CD4-positive, CD25-positive, alpha-beta regulatory T cell (primary cell): ENCODE measurements around the gene DRD3. TPM values are rescaled to one million over a fixed set of nuclear protein-coding genes. Genes with fewer than 3 reads are reported as not detected.

ENCODE experiments used
- ATAC-seq, 2 donors: fragments of 150-1000 bp; cut with Tn5 transposase; one replicate each; pipeline ENCODE4 v1.10.0; 2021; ENCODE audit warnings: low read depth in 2 of 2, moderate number of reproducible peaks in 2 of 2, moderate library complexity in 1 of 2
- DNase-seq, 3 donors: peaks; one replicate each; pipeline versions ENCODE4 v3.0.0 to v3.0.0-alpha.2; 2012 to 2022; ENCODE audit warnings: mixed read lengths in 1 of 3
- H3K27ac ChIP-seq: one replicate; pipeline ENCODE4 v1.7.0; 2013; ENCODE audit warnings: mild to moderate bottlenecking, low read length; ENCODE audit not compliant: insufficient read depth, poor library complexity, severe bottlenecking
- H3K27me3 ChIP-seq: one replicate; pipeline ENCODE4 v1.7.0; 2013; ENCODE audit warnings: low read length; ENCODE audit not compliant: control insufficient read depth, insufficient read depth
- H3K36me3 ChIP-seq: one replicate; pipeline ENCODE4 v1.7.0; 2013; ENCODE audit warnings: mild to moderate bottlenecking, low read length, moderate library complexity; ENCODE audit not compliant: control insufficient read depth, insufficient read depth
- H3K4me1 ChIP-seq: 2 replicates; pipeline ENCODE4 v1.7.0; 2013; ENCODE audit warnings: mild to moderate bottlenecking, low read length; ENCODE audit not compliant: insufficient read depth, control insufficient read depth, poor library complexity, severe bottlenecking
- H3K4me3 ChIP-seq: one replicate; pipeline ENCODE4 v1.7.0; 2013; ENCODE audit warnings: low read depth, mild to moderate bottlenecking, low read length, moderate library complexity
- H3K9me3 ChIP-seq, 2 experiments: 1 replicate in 1 of 2; 2 replicates in 1 of 2; pipeline ENCODE4 v1.7.0; 2013; ENCODE audit warnings: low read length in 2 of 2, mild to moderate bottlenecking in 1 of 2, moderate library complexity in 1 of 2; ENCODE audit not compliant: control insufficient read depth in 2 of 2
- H3K27ac Mint-ChIP-seq, 3 donors: one replicate each; pipeline ENCODE4 v1.8.0; 2020 to 2022; ENCODE audit warnings: mild to moderate bottlenecking in 3 of 3, mixed read lengths in 3 of 3, moderate library complexity in 2 of 3
- H3K27me3 Mint-ChIP-seq: one replicate; pipeline ENCODE4 v1.8.0; 2022; ENCODE audit warnings: mild to moderate bottlenecking, mixed read lengths
- H3K36me3 Mint-ChIP-seq: one replicate; pipeline ENCODE4 v1.8.0; 2020; ENCODE audit warnings: mixed read lengths
- H3K4me1 Mint-ChIP-seq, 4 donors: one replicate each; pipeline ENCODE4 v1.8.0; 2020 to 2022; ENCODE audit warnings: mixed read lengths in 4 of 4, mild to moderate bottlenecking in 1 of 4
- H3K4me3 Mint-ChIP-seq, 4 donors: one replicate each; pipeline ENCODE4 v1.8.0; 2020 to 2022; ENCODE audit warnings: mild to moderate bottlenecking in 4 of 4, mixed read lengths in 4 of 4, moderate library complexity in 3 of 4
- H3K9me3 Mint-ChIP-seq, 7 donors: one replicate each; pipeline ENCODE4 v1.8.0; 2020 to 2022; ENCODE audit warnings: mixed read lengths in 7 of 7, mild to moderate bottlenecking in 3 of 7, moderate library complexity in 2 of 7
- polyA plus RNA-seq, 4 donors: library from polyadenylated mRNA; unstranded; fragments of 300-500 nt; fragmentation: Illumina TruSeq; gene quantifications; one replicate each; pipeline ENCODE4 v1.2.3, GENCODE V29; 2021
- total RNA-seq: library from RNA; stranded (reverse); gene quantifications from one replicate; pipeline ENCODE4 v1.2.3, GENCODE V29; 2022

DRD3 gene
- total and polyA plus RNA-seq, 5 donors from 2014 or later = 0.15 to 0.49 (median 0.30) TPM; not detected in 1

DNA sequence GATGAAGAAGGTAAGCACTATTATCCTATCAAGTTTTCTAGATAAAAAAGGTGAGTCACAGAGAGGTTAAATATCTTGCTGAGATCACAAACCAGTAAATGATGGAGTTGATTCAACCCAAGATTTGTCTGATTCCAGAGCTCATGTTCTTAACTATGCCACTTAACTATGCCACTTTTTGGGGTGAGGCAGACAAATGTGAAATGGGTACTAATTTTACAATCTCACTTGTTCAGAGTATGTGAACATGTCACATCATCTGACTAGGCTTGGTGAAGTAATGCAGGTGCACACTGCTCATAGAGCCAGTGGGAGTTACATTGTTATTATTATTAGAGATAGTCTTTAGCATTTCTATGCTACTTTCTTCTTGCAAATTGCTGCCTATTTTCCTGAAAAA, 2.0 kb downstream of the DRD3 start:
- ATAC-seq = no peak
- Histone ChIP-seq H3K4me1 (no peaks in the 10 kb centered on the region), H3K27me3 (no peaks in the 10 kb centered on the region), H3K9me3 (no peaks in the 10 kb centered on the region), H3K4me3 (no peak overlapping the region), H3K36me3 (no peaks in the 10 kb centered on the region), H3K27ac (no peak overlapping the region)
- Mint-ChIP-seq H3K27me3 (peaks cover 5% of the 10 kb centered on the region), H3K27ac (no peak overlapping the region), H3K36me3 (no peaks in the 10 kb centered on the region), H3K4me3 (no peak overlapping the region), H3K9me3 (peaks cover 0 to 3% (median 0%) of the 10 kb centered on the region in 7 donors), H3K4me1 (peaks cover 0 to 19% (median 11%) of the 10 kb centered on the region in 4 donors)
- no peak for DNase-seq

DNA sequence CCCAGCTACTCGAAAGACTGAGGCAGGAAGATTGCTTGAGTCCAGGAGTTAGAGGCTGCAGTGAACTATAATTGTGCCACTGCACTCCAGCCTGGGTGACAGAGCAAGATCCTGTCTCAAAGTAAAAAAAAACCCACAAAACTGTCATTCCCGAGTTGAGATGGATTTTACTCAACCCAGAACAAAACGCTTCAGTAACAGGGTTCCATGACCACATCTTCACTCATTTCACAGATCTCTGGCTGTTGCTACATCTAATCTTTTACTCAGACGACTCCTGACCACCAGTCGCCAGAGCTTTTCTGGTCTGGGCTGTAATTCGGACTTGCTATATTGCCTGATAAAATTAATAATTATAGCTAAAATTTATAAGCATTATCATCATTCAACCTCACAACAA, 2.4 kb downstream of the DRD3 start:
- Histone ChIP-seq H3K4me3 (no peak overlapping the region), H3K36me3 (no peaks in the 10 kb centered on the region), H3K27ac (no peak overlapping the region), H3K4me1 (no peaks in the 10 kb centered on the region), H3K27me3 (no peaks in the 10 kb centered on the region), H3K9me3 (no peaks in the 10 kb centered on the region)
- ATAC-seq (no peak), DNase-seq (no peak)
- H3K4me1 Mint-ChIP-seq = peaks cover 0 to 19% (median 11%) of the 10 kb centered on the region in 4 donors
- no peak overlapping the region for H3K4me3 Mint-ChIP-seq
- peaks cover 0 to 3% (median 0%) of the 10 kb centered on the region in 7 donors for H3K9me3 Mint-ChIP-seq
- no peak overlapping the region for H3K27ac Mint-ChIP-seq
- H3K36me3 Mint-ChIP-seq = no peaks in the 10 kb centered on the region
- H3K27me3 Mint-ChIP-seq = peaks cover 5% of the 10 kb centered on the region

DNA sequence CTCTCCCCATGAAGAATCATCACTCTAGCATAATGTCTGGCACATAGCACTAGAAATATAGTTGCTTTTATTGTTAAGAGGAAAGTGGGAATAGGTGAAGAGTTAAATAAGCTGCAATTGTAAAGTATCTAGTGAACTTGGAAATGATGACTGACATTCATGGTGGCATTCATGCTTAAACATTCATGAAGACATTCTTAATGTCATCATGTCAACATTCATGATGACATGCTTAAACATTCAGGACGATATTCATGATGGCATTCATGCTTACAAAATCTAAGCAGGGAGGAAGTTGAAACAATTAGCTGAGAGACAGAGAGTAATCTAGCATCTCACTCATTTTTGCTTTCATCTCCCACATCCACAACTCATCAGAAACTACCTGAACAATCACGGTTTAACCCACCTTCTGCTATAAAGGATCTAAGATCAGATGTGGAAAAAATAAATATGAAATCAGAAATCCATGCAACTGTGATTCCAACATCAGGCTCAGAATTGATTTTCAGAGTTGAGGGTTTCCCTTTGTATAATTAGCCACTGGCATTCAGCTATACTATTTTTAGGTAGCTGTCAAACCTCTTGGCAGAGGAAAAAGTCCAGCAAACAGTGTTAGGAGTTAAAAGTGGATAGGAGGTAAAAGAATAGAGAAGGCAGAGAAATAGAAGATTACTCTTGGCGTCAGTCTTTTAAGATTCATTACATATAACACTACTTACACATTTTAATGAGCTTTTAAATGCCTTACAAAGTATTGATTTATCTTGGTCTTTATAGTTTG, 3.5 kb downstream of the DRD3 start:
- Histone ChIP-seq H3K4me1 (no peaks in the 10 kb centered on the region), H3K4me3 (no peak overlapping the region), H3K27ac (no peak overlapping the region), H3K36me3 (no peaks in the 10 kb centered on the region), H3K9me3 (no peaks in the 10 kb centered on the region), H3K27me3 (no peaks in the 10 kb centered on the region)
- no peak for DNase-seq
- H3K27ac Mint-ChIP-seq = peak overlapping the region in 1 of 3 donors; percentile 30
- H3K9me3 Mint-ChIP-seq = peaks cover 0 to 1% (median 0%) of the 10 kb centered on the region in 7 donors
- no peak overlapping the region for H3K4me3 Mint-ChIP-seq
- H3K36me3 Mint-ChIP-seq = no peaks in the 10 kb centered on the region
- H3K4me1 Mint-ChIP-seq = peaks cover 0 to 19% (median 11%) of the 10 kb centered on the region in 4 donors
- no peak for ATAC-seq
- peaks cover 6% of the 10 kb centered on the region for H3K27me3 Mint-ChIP-seq

- Mint-ChIP-seq H3K27ac (no peak overlapping the region), H3K4me1 (peaks cover 0 to 12% (median 5%) of the 10 kb centered on the region in 4 donors), H3K36me3 (no peaks in the 10 kb centered on the region), H3K9me3 (no peaks in the 10 kb centered on the region), H3K4me3 (no peak overlapping the region), H3K27me3 (peaks cover 8% of the 10 kb centered on the region)
- Histone ChIP-seq H3K27me3 (peaks cover 2% of the 10 kb centered on the region), H3K4me3 (no peak overlapping the region), H3K9me3 (no peaks in the 10 kb centered on the region), H3K36me3 (no peaks in the 10 kb centered on the region), H3K27ac (no peak overlapping the region), H3K4me1 (no peaks in the 10 kb centered on the region)
- DNase-seq (no peak), ATAC-seq (no peak)
Measured at GRCh38 chr3:114171677-114172076, 7.2 kb downstream of the DRD3 start.

- Histone ChIP-seq H3K36me3 (no peaks in the 10 kb centered on the region), H3K27me3 (peaks cover 2% of the 10 kb centered on the region), H3K4me1 (no peaks in the 10 kb centered on the region), H3K4me3 (no peak overlapping the region), H3K27ac (no peak overlapping the region), H3K9me3 (no peaks in the 10 kb centered on the region)
- no peak overlapping the region for H3K27ac Mint-ChIP-seq
- DNase-seq = no peak
- no peaks in the 10 kb centered on the region for H3K36me3 Mint-ChIP-seq
- no peak overlapping the region for H3K4me3 Mint-ChIP-seq
- H3K27me3 Mint-ChIP-seq = peaks cover 8% of the 10 kb centered on the region
- no peak for ATAC-seq
- H3K9me3 Mint-ChIP-seq = no peaks in the 10 kb centered on the region
- peaks cover 0 to 4% (median 0%) of the 10 kb centered on the region in 4 donors for H3K4me1 Mint-ChIP-seq
Measured at GRCh38 chr3:114168150-114168549, 10.7 kb downstream of the DRD3 start.

- Histone ChIP-seq H3K4me3 (no peak overlapping the region), H3K9me3 (no peaks in the 10 kb centered on the region), H3K36me3 (no peaks in the 10 kb centered on the region), H3K27ac (no peak overlapping the region), H3K27me3 (no peaks in the 10 kb centered on the region), H3K4me1 (peaks cover 7% of the 10 kb centered on the region)
- H3K36me3 Mint-ChIP-seq = no peaks in the 10 kb centered on the region
- ATAC-seq = no peak
- H3K4me1 Mint-ChIP-seq = peaks cover 3 to 11% (median 5%) of the 10 kb centered on the region in 4 donors
- peak overlapping the region in 2 of 3 donors; percentile 18 to 61 for H3K27ac Mint-ChIP-seq
- no peak overlapping the region for H3K4me3 Mint-ChIP-seq
- peaks cover 6% of the 10 kb centered on the region for H3K27me3 Mint-ChIP-seq
- DNase-seq = no peak
- H3K9me3 Mint-ChIP-seq = no peaks in the 10 kb centered on the region
Measured at GRCh38 chr3:114157321-114157720, 21.5 kb downstream of the DRD3 start.

DNA sequence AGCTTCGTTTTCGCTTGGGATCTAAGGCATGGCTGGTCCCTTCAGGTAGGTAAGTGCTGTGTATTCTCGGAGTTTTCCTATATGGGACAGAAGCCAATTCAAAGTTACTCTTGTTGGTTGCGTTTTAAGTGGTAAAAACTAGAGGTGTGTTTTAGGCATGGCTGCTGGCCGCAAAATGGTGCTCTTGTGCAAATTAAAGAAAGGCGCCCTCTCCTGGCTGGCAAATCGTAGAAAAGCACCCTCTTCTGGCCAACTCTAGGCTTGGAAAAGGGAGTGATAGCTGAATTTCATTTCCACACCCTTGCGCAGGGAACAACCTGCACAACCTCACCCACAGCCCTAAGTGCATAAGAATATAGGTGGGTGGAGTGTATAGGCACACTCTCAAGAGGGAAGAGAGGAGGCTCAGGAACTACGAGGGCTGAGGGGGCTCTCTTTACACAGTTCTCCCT, 23.5 kb downstream of the DRD3 start:
- Mint-ChIP-seq H3K4me1 (peaks cover 3 to 14% (median 5%) of the 10 kb centered on the region in 4 donors), H3K36me3 (no peaks in the 10 kb centered on the region), H3K9me3 (no peaks in the 10 kb centered on the region), H3K27me3 (peaks cover 6% of the 10 kb centered on the region), H3K4me3 (no peak overlapping the region), H3K27ac (peak overlapping the region in 1 of 3 donors; percentile 34)
- no peaks in the 10 kb centered on the region for H3K9me3 ChIP-seq
- no peak overlapping the region for H3K4me3 ChIP-seq
- no peak overlapping the region for H3K27ac ChIP-seq
- no peaks in the 10 kb centered on the region for H3K36me3 ChIP-seq
- DNase-seq (peak in 1 of 3 donors; percentile 62), ATAC-seq (no peak)
- no peaks in the 10 kb centered on the region for H3K27me3 ChIP-seq
- H3K4me1 ChIP-seq = peaks cover 7% of the 10 kb centered on the region
